Hepatocyte (in vitro differentiated cells): ENCODE measurements around the gene ELK4. TPM values are rescaled to one million over a fixed set of nuclear protein-coding genes. Genes with fewer than 3 reads are reported as not detected.

Experiments
- DNase-seq: peaks from one replicate; pipeline ENCODE4 v3.0.0-alpha.2; 2016; ENCODE audit warnings: low spot score
- H2AFZ ChIP-seq: fragments of 200-600 bp; sonication (generic); 2 replicates; pipeline ENCODE4 v1.6.0; 2016; ENCODE audit warnings: antibody characterized with exemption, mild to moderate bottlenecking
- H3K27ac ChIP-seq: fragments of 200-600 bp; sonication (generic); 2 replicates; pipeline ENCODE4 v1.5.1; 2016; ENCODE audit warnings: mild to moderate bottlenecking
- H3K27me3 ChIP-seq: fragments of 200-600 bp; sonication (generic); 2 replicates; pipeline ENCODE4 v1.6.1; 2016
- H3K36me3 ChIP-seq: fragments of 200-600 bp; sonication (generic); replicated peaks from 2 replicates; pipeline ENCODE4 v1.5.1; 2016; ENCODE audit warnings: low read depth; ENCODE audit not compliant: insufficient read depth
- H3K4me1 ChIP-seq: fragments of 200-600 bp; sonication (generic); 2 replicates; pipeline ENCODE4 v1.5.1; 2016; ENCODE audit warnings: mild to moderate bottlenecking, moderate library complexity; ENCODE audit not compliant: insufficient read depth
- H3K4me2 ChIP-seq: fragments of 200-600 bp; sonication (generic); 2 replicates; pipeline ENCODE4 v1.6.0; 2016
- H3K4me3 ChIP-seq: fragments of 200-600 bp; sonication (generic); 2 replicates; pipeline ENCODE4 v1.5.1; 2016; ENCODE audit warnings: mild to moderate bottlenecking
- H3K79me2 ChIP-seq: fragments of 200-600 bp; sonication (generic); 2 replicates; pipeline ENCODE4 v1.6.0; 2017; ENCODE audit warnings: mild to moderate bottlenecking
- H3K9me2 ChIP-seq: fragments of 200-600 bp; sonication (generic); replicated peaks from 2 replicates; pipeline ENCODE4 v1.6.0; 2017; ENCODE audit warnings: mild to moderate bottlenecking; ENCODE audit not compliant: insufficient read depth
- H3K9me3 ChIP-seq: fragments of 200-600 bp; sonication (generic); 2 replicates; pipeline ENCODE4 v1.5.1; 2016; ENCODE audit warnings: low read depth, mild to moderate bottlenecking
- H4K20me1 ChIP-seq: fragments of 200-600 bp; sonication (generic); 2 replicates; pipeline ENCODE4 v1.6.0; 2016; ENCODE audit warnings: mild to moderate bottlenecking; ENCODE audit not compliant: insufficient read depth, poor library complexity, severe bottlenecking
- CTCF ChIP-seq: fragments of 200-600 bp; sonication (generic); IDR thresholded peaks from 2 replicates; pipeline ENCODE4 v1.5.1; 2016; ENCODE audit warnings: antibody characterized with exemption, mild to moderate bottlenecking; ENCODE audit not compliant: poor library complexity
- EZH2 ChIP-seq: fragments of 200-600 bp; sonication (generic); IDR thresholded peaks from 2 replicates; pipeline ENCODE4 v1.6.1; 2016; ENCODE audit warnings: antibody characterized with exemption, mild to moderate bottlenecking, borderline replicate concordance
- EZH2phosphoT487 ChIP-seq: fragments of 200-600 bp; sonication (generic); IDR thresholded peaks from one replicate; pipeline ENCODE4 v1.6.1; 2018; ENCODE audit warnings: antibody characterized with exemption, mild to moderate bottlenecking, low read depth, moderate library complexity; ENCODE audit not compliant: unreplicated experiment, severe bottlenecking
- WGBS: methylation state at CpG from one replicate; pipeline ENCODE4 v1.1.6; 2016; ENCODE audit warnings: low lambda C conversion rate; ENCODE audit errors: missing lambda C conversion rate; 5-methylcytosine and 5-hydroxymethylcytosine counted together
- polyA plus RNA-seq: library from polyadenylated mRNA; unstranded; fragments of >200 nt; fragmentation: Nextera tagmentation; extraction: Ambion mirVana; gene quantifications from 2 replicates; pipeline ENCODE4 v1.2.1, GENCODE V29; 2016
- total RNA-seq: library from RNA; depleted of rRNA; stranded (reverse); fragments of >200 nt; gene quantifications from 2 replicates; pipeline ENCODE4 v1.2.3, GENCODE V29; 2014

The ELK4 gene
- total and polyA plus RNA-seq, 2 experiments from 2014 or later: 6.1 to 19.1 TPM

GRCh38 chr1:205645519-205645918 is 13.7 kb upstream of the ELK4 start:
- no peaks in the 10 kb centered on the region for H3K36me3 ChIP-seq
- H3K4me2 ChIP-seq: no peak overlapping the region
- H3K27me3 ChIP-seq: no peaks in the 10 kb centered on the region
- H3K4me3 ChIP-seq: no peak overlapping the region
- no peak overlapping the region for H3K27ac ChIP-seq
- H3K4me1 ChIP-seq: no peaks in the 10 kb centered on the region
- H2AFZ ChIP-seq: no peak overlapping the region
- TF ChIP-seq EZH2phosphoT487 (no peak), EZH2 (no peak), CTCF (no peak)
- H4K20me1 ChIP-seq: no peaks in the 10 kb centered on the region
- DNase-seq: no peak
- H3K79me2 ChIP-seq: no peaks in the 10 kb centered on the region
- H3K9me3 ChIP-seq: no peaks in the 10 kb centered on the region
- 92% methylated on average over 8 of the region's 8 CpGs for WGBS
- no peaks in the 10 kb centered on the region for H3K9me2 ChIP-seq

GRCh38 chr1:205642679-205643307 is 11.0 kb upstream of the ELK4 start:
- Histone ChIP-seq H3K4me1 (no peaks in the 10 kb centered on the region), H3K79me2 (no peaks in the 10 kb centered on the region), H3K27me3 (no peaks in the 10 kb centered on the region), H3K36me3 (no peaks in the 10 kb centered on the region), H3K4me2 (no peak overlapping the region), H4K20me1 (no peaks in the 10 kb centered on the region), H3K9me3 (no peaks in the 10 kb centered on the region), H3K9me2 (no peaks in the 10 kb centered on the region), H3K27ac (no peak overlapping the region), H3K4me3 (no peak overlapping the region), H2AFZ (no peak overlapping the region)
- WGBS: 88% methylated on average over 2 of the region's 2 CpGs
- no peak for DNase-seq
- no peak for TF ChIP-seq EZH2phosphoT487
- TF ChIP-seq EZH2: no peak
- no peak for TF ChIP-seq CTCF

GRCh38 chr1:205639567-205639966 is 7.8 kb upstream of the ELK4 start:
- Histone ChIP-seq H2AFZ (no peak overlapping the region), H3K27me3 (no peaks in the 10 kb centered on the region), H3K4me3 (no peak overlapping the region), H3K4me1 (no peaks in the 10 kb centered on the region), H3K36me3 (no peaks in the 10 kb centered on the region), H3K9me2 (no peaks in the 10 kb centered on the region), H3K79me2 (no peaks in the 10 kb centered on the region), H3K27ac (no peak overlapping the region), H3K9me3 (no peaks in the 10 kb centered on the region), H4K20me1 (no peaks in the 10 kb centered on the region), H3K4me2 (no peak overlapping the region)
- no peak for DNase-seq
- no peak for TF ChIP-seq CTCF
- no peak for TF ChIP-seq EZH2
- TF ChIP-seq EZH2phosphoT487: no peak
- WGBS: 87% methylated on average over 1 of the region's 1 CpG
